OCI-LY3 (cell line): ENCODE data around the gene PLCB2.

Experiments
- H2AFZ ChIP-seq: fragments of 200-600, 300-600 bp; shearing (Covaris generic); 2 replicates; pipeline ENCODE4 v1.6.0; 2014; ENCODE audit warnings: antibody characterized with exemption, low read depth, low read length
- H3K27ac ChIP-seq: fragments of 200-600, 300-600 bp; sonication (generic); 2 replicates; pipeline ENCODE4 v1.5.1; 2014; ENCODE audit warnings: mild to moderate bottlenecking, low read length, moderate library complexity, mixed read lengths
- H3K27me3 ChIP-seq: fragments of 200-600, 300-600 bp; sonication (generic); 2 replicates; pipeline ENCODE4 v1.6.1; 2014; ENCODE audit warnings: low read depth, low read length, mixed read lengths
- H3K36me3 ChIP-seq: fragments of 200-600, 300-600 bp; sonication (generic); replicated peaks from 2 replicates; pipeline ENCODE3; 2014; ENCODE audit warnings: low read depth, low read length, mixed read lengths
- H3K4me1 ChIP-seq: fragments of 300-600, 200-600 bp; sonication (generic); 2 replicates; pipeline ENCODE4 v1.6.1; 2014; ENCODE audit warnings: low read length, mixed read lengths
- H3K4me2 ChIP-seq: fragments of 200-600, 300-600 bp; sonication (generic); 2 replicates; pipeline ENCODE4 v1.6.1; 2014; ENCODE audit warnings: low read length, mixed read lengths
- H3K4me3 ChIP-seq: fragments of 300-600, 200-600 bp; sonication (generic); 2 replicates; pipeline ENCODE4 v1.5.1; 2014; ENCODE audit warnings: antibody characterized with exemption, mild to moderate bottlenecking, low read length, moderate library complexity
- H3K79me2 ChIP-seq: fragments of 300-600, 200-600 bp; shearing (Covaris generic); 2 replicates; pipeline ENCODE4 v1.6.1; 2014; ENCODE audit warnings: mild to moderate bottlenecking, low read length, mixed read lengths
- H3K9ac ChIP-seq: fragments of 300-600, 200-600 bp; shearing (Covaris generic); 2 replicates; pipeline ENCODE4 v1.6.0; 2014; ENCODE audit warnings: mild to moderate bottlenecking, low read length, moderate library complexity
- H3K9me3 ChIP-seq: fragments of 200-600, 300-600 bp; shearing (Covaris generic); 2 replicates; pipeline ENCODE4 v1.6.1; 2014; ENCODE audit warnings: low read length, mixed read lengths; ENCODE audit not compliant: insufficient read depth
- H4K20me1 ChIP-seq: fragments of 200-600, 300-600 bp; sonication (generic); 2 replicates; pipeline ENCODE4 v1.6.1; 2016; ENCODE audit warnings: low read length, mixed read lengths; ENCODE audit not compliant: insufficient read depth
- EZH2phosphoT487 ChIP-seq: fragments of 200-600 bp; shearing (Covaris generic); IDR thresholded peaks from 2 replicates; pipeline ENCODE4 v1.6.1; 2018; ENCODE audit warnings: antibody characterized with exemption, mixed run types, low read depth
- TF ChIP-seq, protein P1 (sequence below): fragments of 200-600, 300-600 bp; sonication (generic); IDR thresholded peaks from 2 replicates; pipeline ENCODE4 v1.5.1; 2014; ENCODE audit warnings: antibody characterized with exemption, low read length, low read depth

Gene PLCB2

DNA sequence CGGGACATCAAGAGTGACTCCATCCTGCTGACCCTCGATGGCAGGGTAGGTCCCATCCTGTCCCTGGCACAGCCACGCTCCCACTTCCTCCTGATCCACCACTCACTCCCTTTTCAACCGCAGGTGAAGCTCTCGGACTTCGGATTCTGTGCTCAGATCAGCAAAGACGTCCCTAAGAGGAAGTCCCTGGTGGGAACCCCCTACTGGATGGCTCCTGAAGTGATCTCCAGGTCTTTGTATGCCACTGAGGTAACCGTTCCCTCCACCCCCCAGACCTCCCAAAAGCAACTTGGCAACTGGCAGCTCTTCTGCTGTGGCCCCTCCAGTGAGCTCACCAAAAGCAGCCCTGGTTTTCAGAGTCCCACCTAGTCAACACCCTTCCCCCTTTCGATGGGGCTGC lies 34.3 kb downstream of the PLCB2 start:
- Histone ChIP-seq H4K20me1 (no peaks in the 10 kb centered on the region), H3K4me2 (peak overlapping the region; percentile 1; the same call in 1 of the 2 replicates), H3K4me3 (no peak overlapping the region), H3K4me1 (peaks cover 38% of the 10 kb centered on the region), H3K9ac (no peak overlapping the region), H3K27ac (no peak overlapping the region), H3K36me3 (no peaks in the 10 kb centered on the region), H3K9me3 (no peaks in the 10 kb centered on the region), H3K27me3 (peaks cover 9% of the 10 kb centered on the region), H3K79me2 (no peaks in the 10 kb centered on the region), H2AFZ (no peak overlapping the region)
- TF ChIP-seq EZH2phosphoT487, result no peak
- TF ChIP-seq, protein P1, sequence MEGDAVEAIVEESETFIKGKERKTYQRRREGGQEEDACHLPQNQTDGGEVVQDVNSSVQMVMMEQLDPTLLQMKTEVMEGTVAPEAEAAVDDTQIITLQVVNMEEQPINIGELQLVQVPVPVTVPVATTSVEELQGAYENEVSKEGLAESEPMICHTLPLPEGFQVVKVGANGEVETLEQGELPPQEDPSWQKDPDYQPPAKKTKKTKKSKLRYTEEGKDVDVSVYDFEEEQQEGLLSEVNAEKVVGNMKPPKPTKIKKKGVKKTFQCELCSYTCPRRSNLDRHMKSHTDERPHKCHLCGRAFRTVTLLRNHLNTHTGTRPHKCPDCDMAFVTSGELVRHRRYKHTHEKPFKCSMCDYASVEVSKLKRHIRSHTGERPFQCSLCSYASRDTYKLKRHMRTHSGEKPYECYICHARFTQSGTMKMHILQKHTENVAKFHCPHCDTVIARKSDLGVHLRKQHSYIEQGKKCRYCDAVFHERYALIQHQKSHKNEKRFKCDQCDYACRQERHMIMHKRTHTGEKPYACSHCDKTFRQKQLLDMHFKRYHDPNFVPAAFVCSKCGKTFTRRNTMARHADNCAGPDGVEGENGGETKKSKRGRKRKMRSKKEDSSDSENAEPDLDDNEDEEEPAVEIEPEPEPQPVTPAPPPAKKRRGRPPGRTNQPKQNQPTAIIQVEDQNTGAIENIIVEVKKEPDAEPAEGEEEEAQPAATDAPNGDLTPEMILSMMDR, result no peak

DNA sequence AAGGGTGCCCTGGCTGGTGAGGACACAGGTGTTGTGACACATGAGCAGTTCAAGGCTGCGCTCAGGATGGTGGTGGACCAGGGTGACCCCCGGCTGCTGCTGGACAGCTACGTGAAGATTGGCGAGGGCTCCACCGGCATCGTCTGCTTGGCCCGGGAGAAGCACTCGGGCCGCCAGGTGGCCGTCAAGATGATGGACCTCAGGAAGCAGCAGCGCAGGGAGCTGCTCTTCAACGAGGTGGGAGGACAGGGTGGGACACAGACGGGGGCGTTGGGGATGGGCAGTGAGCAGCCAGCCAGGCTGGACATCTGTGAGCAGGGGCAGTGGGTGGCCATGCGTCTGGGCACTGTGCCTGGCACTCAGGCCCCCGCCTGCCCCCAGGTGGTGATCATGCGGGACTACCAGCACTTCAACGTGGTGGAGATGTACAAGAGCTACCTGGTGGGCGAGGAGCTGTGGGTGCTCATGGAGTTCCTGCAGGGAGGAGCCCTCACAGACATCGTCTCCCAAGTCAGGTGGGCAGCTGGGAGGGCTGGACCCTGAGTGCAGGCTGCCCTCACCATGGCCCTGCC lies 35.2 kb downstream of the PLCB2 start:
- Histone ChIP-seq H3K27me3 (0 out of 2 replicates have a peak, but pooled peaks cover under 1% of the 10 kb centered on the region), H3K36me3 (no peaks in the 10 kb centered on the region), H3K4me2 (no peak overlapping the region), H3K4me1 (peaks cover 29% of the 10 kb centered on the region), H3K4me3 (no peak overlapping the region), H3K9me3 (no peaks in the 10 kb centered on the region), H4K20me1 (no peaks in the 10 kb centered on the region), H3K79me2 (no peaks in the 10 kb centered on the region), H3K27ac (no peak overlapping the region), H3K9ac (no peak overlapping the region), H2AFZ (no peak overlapping the region)
- TF ChIP-seq, protein P1, result peak; percentile 44
- no peak for TF ChIP-seq EZH2phosphoT487

DNA sequence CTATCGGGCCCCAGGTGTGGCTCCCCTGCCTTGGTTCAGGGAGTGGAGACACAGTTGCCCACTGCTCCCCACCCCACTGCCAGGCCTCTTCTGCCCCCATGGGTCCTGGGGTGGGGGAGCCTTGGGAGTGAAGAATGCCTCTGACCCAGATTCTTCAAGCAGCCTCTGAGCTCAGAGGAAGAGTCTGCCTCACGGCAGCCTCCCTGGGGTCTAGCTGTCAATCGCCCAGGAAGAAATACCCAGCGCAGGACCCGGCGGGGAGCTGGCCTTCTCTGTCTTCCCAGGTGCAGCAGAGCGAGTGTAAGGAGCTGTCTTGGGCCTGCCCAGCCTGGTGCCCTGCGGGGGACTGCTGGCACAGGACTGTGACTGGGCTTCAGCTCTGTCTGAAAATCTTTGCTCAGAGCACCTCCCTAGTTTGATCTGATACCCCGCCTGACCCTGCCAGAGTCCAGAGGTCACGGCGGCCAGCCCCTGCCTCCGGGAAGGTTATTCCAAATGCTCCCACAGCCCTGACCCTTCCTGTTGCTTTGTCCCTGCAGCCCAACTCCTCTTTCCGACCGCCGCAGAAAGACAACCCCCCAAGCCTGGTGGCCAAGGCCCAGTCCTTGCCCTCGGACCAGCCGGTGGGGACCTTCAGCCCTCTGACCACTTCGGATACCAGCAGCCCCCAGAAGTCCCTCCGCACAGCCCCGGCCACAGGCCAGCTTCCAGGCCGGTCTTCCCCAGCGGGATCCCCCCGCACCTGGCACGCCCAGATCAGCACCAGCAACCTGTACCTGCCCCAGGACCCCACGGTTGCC lies 35.9 kb downstream of the PLCB2 start:
- Histone ChIP-seq H3K36me3 (no peaks in the 10 kb centered on the region), H4K20me1 (no peaks in the 10 kb centered on the region), H3K4me2 (no peak overlapping the region), H3K9ac (no peak overlapping the region), H3K4me1 (peaks cover 22% of the 10 kb centered on the region), H3K4me3 (no peak overlapping the region), H3K27me3 (no peaks in the 10 kb centered on the region), H3K27ac (no peak overlapping the region), H3K79me2 (no peaks in the 10 kb centered on the region), H2AFZ (no peak overlapping the region), H3K9me3 (no peaks in the 10 kb centered on the region)
- TF ChIP-seq EZH2phosphoT487, result no peak
- TF ChIP-seq, protein P1, result no peak

DNA sequence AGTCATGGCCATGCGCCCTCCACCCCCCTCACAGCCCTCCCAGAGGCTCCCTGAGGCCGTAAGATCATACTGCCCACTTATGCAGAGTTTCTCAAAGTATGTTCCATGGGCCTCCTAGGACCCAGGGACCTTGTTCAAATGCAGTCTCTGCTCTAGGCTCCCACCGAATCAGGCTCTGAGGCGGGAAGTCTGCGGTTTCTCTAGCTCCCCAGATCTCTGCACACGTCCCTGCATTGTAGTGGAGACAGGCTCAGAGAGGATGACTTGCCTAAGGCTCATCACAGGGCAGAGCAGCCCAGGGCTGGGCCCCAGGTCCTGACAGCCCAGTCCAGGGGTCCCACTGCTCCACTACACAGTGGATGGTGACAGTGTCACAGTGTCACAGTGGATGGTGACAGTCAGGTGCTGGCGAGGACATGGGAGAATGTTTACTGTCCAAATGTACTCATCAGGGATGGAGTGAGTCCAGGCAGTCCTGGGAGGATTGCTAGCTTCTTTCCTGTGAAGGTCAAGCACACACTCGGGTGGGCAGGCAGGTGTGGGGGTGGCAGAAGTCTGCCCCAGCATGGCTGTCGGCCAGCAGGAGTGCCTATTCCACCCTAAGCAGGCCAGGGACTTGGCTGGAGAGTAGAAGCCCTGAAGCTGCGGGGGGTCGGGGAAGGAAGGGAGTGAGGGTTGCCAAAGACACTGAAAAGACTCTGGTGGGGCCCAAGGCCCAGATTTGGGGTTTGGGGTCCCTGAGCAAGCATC lies 37.3 kb downstream of the PLCB2 start:
- Histone ChIP-seq H3K27me3 (no peaks in the 10 kb centered on the region), H3K4me3 (no peak overlapping the region), H3K4me1 (peaks cover 8% of the 10 kb centered on the region; the same call in 1 of the 2 replicates), H3K9me3 (no peaks in the 10 kb centered on the region), H3K4me2 (no peak overlapping the region), H4K20me1 (no peaks in the 10 kb centered on the region), H3K27ac (no peak overlapping the region), H3K9ac (no peak overlapping the region), H3K36me3 (no peaks in the 10 kb centered on the region), H2AFZ (no peak overlapping the region), H3K79me2 (no peaks in the 10 kb centered on the region)
- TF ChIP-seq, protein P1, result no peak
- TF ChIP-seq EZH2phosphoT487, result no peak
